ENCODE measurements around the gene UGT1A9. TPM values are rescaled to one million over a fixed set of nuclear protein-coding genes. Genes with fewer than 3 reads are reported as not detected.

Gene UGT1A9
- total and polyA plus RNA-seq, 2 of the 4 experiments (the other 2 are of a cell fraction) = not detected

GRCh38 chr2:233651430-233651829, 20.3 kb upstream of the UGT1A9 start:
- no peak overlapping the region for H2BK20ac ChIP-seq (ENCODE audit: low read depth, low read length)
- H3K4me3 ChIP-seq (ENCODE audit: insufficient read depth, low read depth, low read length) = no peak overlapping the region
- BruUV-seq (replicated peaks) = no TSS peak
- H3K4me1 ChIP-seq (ENCODE audit: control insufficient read depth, insufficient read depth, low read length) = no peaks in the 10 kb centered on the region
- in situ Hi-C loops (cut with MboI; ENCODE audit: low sequenced_read_pairs) (no loop called here), dilution Hi-C loops (cut with HindIII; ENCODE audit: low sequenced_read_pairs, unreplicated experiment) (no loop called here), intact Hi-C loops (cut with micrococcal nuclease) (no loop called here)
- POLR2A ChIA-PET (ENCODE audit: unreplicated experiment) = no interaction called here
- no peak overlapping the region for H3K27ac ChIP-seq (ENCODE audit: insufficient read depth, low read length)
- H3K4ac ChIP-seq (ENCODE audit: low read depth, low read length) = no peak overlapping the region
- 80% methylated on average over 1 of the region's 2 CpGs; no CpG with 5 or more reads in 1 of the 2 experiments for WGBS, 2 experiments (ENCODE audit: extremely low coverage in 2 of 2, insufficient read length in 1 of 2)
- ATAC-seq (ENCODE audit: low read depth) (no peak), DNase-seq (no peak)
- H3K18ac ChIP-seq (ENCODE audit: low read depth, low read length) = no peak overlapping the region
- H4K91ac ChIP-seq (ENCODE audit: insufficient read depth, low read depth, low read length) = no peak overlapping the region
- H4K5ac ChIP-seq (ENCODE audit: low read depth, low read length) = no peak overlapping the region
- no peak overlapping the region for H3K9ac ChIP-seq (ENCODE audit: low read depth, low read length)
- TF ChIP-seq ELK1 (IDR thresholded peaks at IDR 0.05; ENCODE audit: borderline replicate concordance, low read depth, low read length) (no peak), SMC3 (IDR thresholded peaks at IDR 0.05; ENCODE audit: low read depth, low read length) (no peak), USF2 (IDR thresholded peaks at IDR 0.05; ENCODE audit: low read depth, low read length) (no peak), FOS (IDR thresholded peaks at IDR 0.05; ENCODE audit: low read depth, low read length) (no peak), MXI1 (IDR thresholded peaks at IDR 0.05; ENCODE audit: borderline replicate concordance, low read depth, low read length) (no peak), NFE2L2 (IDR thresholded peaks at IDR 0.05; ENCODE audit: low read depth, low read length) (no peak), POLR2A (IDR thresholded peaks at IDR 0.05; ENCODE audit: low read depth, low read length) (no peak), RFX5 (IDR thresholded peaks at IDR 0.05; ENCODE audit: low read depth, low read length) (no peak), MAFK (IDR thresholded peaks at IDR 0.05; ENCODE audit: low read depth, low read length) (no peak), CEBPB (IDR thresholded peaks at IDR 0.05; ENCODE audit: low read depth, low read length) (no peak), BHLHE40 (IDR thresholded peaks at IDR 0.05; ENCODE audit: low read depth, low read length) (no peak), CHD1 (IDR thresholded peaks at IDR 0.05; ENCODE audit: low read depth, low read length) (no peak), RAD21 (IDR thresholded peaks at IDR 0.05; ENCODE audit: low read length) (no peak), CTCF (conservative IDR thresholded peaks at IDR 0.05; ENCODE audit: low read depth, low read length) (no peak), RCOR1 (IDR thresholded peaks at IDR 0.05; ENCODE audit: insufficient replicate concordance, low read length) (no peak), MAZ (IDR thresholded peaks at IDR 0.05; ENCODE audit: borderline replicate concordance, low read depth, low read length) (no peak)
- no peaks in the 10 kb centered on the region for H3K79me1 ChIP-seq (ENCODE audit: low read depth in 1 of 2, low read length in 2 of 2)
- H4K20me1 ChIP-seq (ENCODE audit: insufficient read depth, low read length) = no peaks in the 10 kb centered on the region
- H4K8ac ChIP-seq (ENCODE audit: low read depth in 2 of 2, low read length in 2 of 2) = no peak overlapping the region
- H2AK9ac ChIP-seq (replicated peaks; ENCODE audit: low read depth, low read length, poor library complexity) = no peak overlapping the region
- no peak overlapping the region for H2BK5ac ChIP-seq (ENCODE audit: low read depth, low read length, poor library complexity, severe bottlenecking)
- no peak overlapping the region for H2BK15ac ChIP-seq (ENCODE audit: low read depth, low read length)
- CTCF ChIA-PET = no interaction called here
- H3K9me3 ChIP-seq (ENCODE audit: control insufficient read depth, insufficient read depth, low read length) = no peaks in the 10 kb centered on the region
- no peak overlapping the region for H3K14ac ChIP-seq (replicated peaks; ENCODE audit: low read depth, low read length)
- H3K4me2 ChIP-seq (ENCODE audit: low read depth, low read length) = no peak overlapping the region
- H3K23ac ChIP-seq (ENCODE audit: low read depth, low read length) = no peak overlapping the region
- no peak overlapping the region for H3K56ac ChIP-seq (ENCODE audit: extremely low read depth, insufficient read depth, low read length)
- H3K36me3 ChIP-seq (ENCODE audit: control insufficient read depth, insufficient read depth, low read length) = no peaks in the 10 kb centered on the region
- peaks cover 3% of the 10 kb centered on the region; the same call in 1 of the 2 replicates for H3K27me3 ChIP-seq (ENCODE audit: control insufficient read depth, insufficient read depth, low read length)
- H2BK120ac ChIP-seq (ENCODE audit: low read depth, low read length) = no peak overlapping the region
- H3K9me1 ChIP-seq (ENCODE audit: insufficient read depth, low read length) = no peaks in the 10 kb centered on the region
- no peak overlapping the region for H2AFZ ChIP-seq (replicated peaks; ENCODE audit: low read length, poor library complexity)
- no peak overlapping the region for H2AK5ac ChIP-seq (ENCODE audit: low read depth, low read length)
